IMR-90 (cell line): ENCODE data around the gene FMN1. TPM values are rescaled to one million over a fixed set of nuclear protein-coding genes. Genes with fewer than 3 reads are reported as not detected.

Experiments used
- ATAC-seq: fragments of 200-7000 bp; cut with Tn5 transposase; 2 replicates; pipeline ENCODE4 v1.9.1; 2020; ENCODE audit warnings: low read depth, mild to moderate bottlenecking, moderate library complexity
- BruUV-seq: library from RNA; stranded (reverse); fragments of 400-500 nt; replicated peaks from 2 replicates; lab custom pipeline; 2021; lab: Mats Ljungman, UMichigan
- CTCF ChIA-PET: fragments of 300-600 bp; formaldehyde crosslinking; extraction: SDS; loops from one replicate; lab custom pipeline; 2021; ENCODE audit warnings: antibody characterized with exemption; lab: Yijun Ruan, JAX
- POLR2A ChIA-PET: fragments of 300-600 bp; sonication (Branson Sonifier 250); formaldehyde crosslinking; loops from one replicate; lab custom pipeline; 2022; ENCODE audit warnings: antibody characterized with exemption; ENCODE audit not compliant: unreplicated experiment; lab: Charles Lee
- DNase-seq: peaks from one replicate; pipeline ENCODE4 v3.0.0; 2013
- H2AFZ ChIP-seq: replicated peaks from 2 replicates; pipeline ENCODE3; 2013; ENCODE audit warnings: low read length, mild to moderate bottlenecking; ENCODE audit not compliant: poor library complexity
- H2AK5ac ChIP-seq: 2 replicates; pipeline ENCODE4 v1.6.1; 2013; ENCODE audit warnings: low read depth, low read length, inconsistent platforms
- H2AK9ac ChIP-seq: replicated peaks from 2 replicates; pipeline ENCODE3; 2013; ENCODE audit warnings: mild to moderate bottlenecking, low read depth, low read length, moderate library complexity; ENCODE audit not compliant: poor library complexity
- H2BK120ac ChIP-seq: 2 replicates; pipeline ENCODE4 v1.6.1; 2013; ENCODE audit warnings: low read depth, low read length, inconsistent platforms
- H2BK15ac ChIP-seq: 3 replicates; pipeline ENCODE4 v1.6.1; 2013; ENCODE audit warnings: low read depth, low read length, inconsistent platforms
- H2BK20ac ChIP-seq: 2 replicates; pipeline ENCODE4 v1.6.1; 2013; ENCODE audit warnings: low read depth, mild to moderate bottlenecking, inconsistent platforms, low read length, moderate library complexity
- H2BK5ac ChIP-seq: 2 replicates; pipeline ENCODE4 v1.6.1; 2013; ENCODE audit warnings: mild to moderate bottlenecking, low read depth, low read length, inconsistent platforms; ENCODE audit not compliant: poor library complexity, severe bottlenecking
- H3K14ac ChIP-seq: replicated peaks from 2 replicates; pipeline ENCODE4 v1.6.1; 2013; ENCODE audit warnings: low read depth, low read length, inconsistent platforms
- H3K18ac ChIP-seq: 2 replicates; pipeline ENCODE4 v1.6.1; 2013; ENCODE audit warnings: low read depth, low read length, control low read depth
- H3K23ac ChIP-seq: 2 replicates; pipeline ENCODE4 v1.6.1; 2013; ENCODE audit warnings: low read depth, low read length, inconsistent platforms
- H3K27ac ChIP-seq: 2 replicates; pipeline ENCODE4 v1.5.1; 2013; ENCODE audit warnings: mild to moderate bottlenecking, control low read depth, low read length; ENCODE audit not compliant: insufficient read depth
- H3K27me3 ChIP-seq: 2 replicates; pipeline ENCODE4 v1.6.1; 2013; ENCODE audit warnings: low read length; ENCODE audit not compliant: control insufficient read depth, insufficient read depth
- H3K36me3 ChIP-seq: 2 replicates; pipeline ENCODE4 v1.6.1; 2013; ENCODE audit warnings: low read length, mixed read lengths; ENCODE audit not compliant: control insufficient read depth, insufficient read depth
- H3K4ac ChIP-seq: 2 replicates; pipeline ENCODE4 v1.6.1; 2013; ENCODE audit warnings: low read depth, low read length, inconsistent platforms
- H3K4me1 ChIP-seq: 2 replicates; pipeline ENCODE4 v1.6.1; 2013; ENCODE audit warnings: low read length, mixed read lengths; ENCODE audit not compliant: control insufficient read depth, insufficient read depth
- H3K4me2 ChIP-seq: 2 replicates; pipeline ENCODE4 v1.6.1; 2013; ENCODE audit warnings: low read depth, mild to moderate bottlenecking, control low read depth, low read length, moderate library complexity
- H3K4me3 ChIP-seq: 2 replicates; pipeline ENCODE4 v1.5.1; 2013; ENCODE audit warnings: low read depth, mild to moderate bottlenecking, control low read depth, low read length, moderate library complexity; ENCODE audit not compliant: insufficient read depth
- H3K56ac ChIP-seq: 2 replicates; pipeline ENCODE4 v1.6.1; 2013; ENCODE audit warnings: low read length, inconsistent platforms; ENCODE audit not compliant: insufficient read depth; ENCODE audit errors: extremely low read depth
- H3K79me1 ChIP-seq, 2 experiments: 2 replicates each; pipeline ENCODE4 v1.6.1; 2013; ENCODE audit warnings: low read length in 2 of 2, inconsistent platforms in 1 of 2, low read depth in 1 of 2
- H3K9ac ChIP-seq: 2 replicates; pipeline ENCODE4 v1.6.1; 2013; ENCODE audit warnings: low read depth, low read length, control low read depth
- H3K9me1 ChIP-seq: 2 replicates; pipeline ENCODE4 v1.6.1; 2013; ENCODE audit warnings: low read length, inconsistent platforms; ENCODE audit not compliant: insufficient read depth
- H3K9me3 ChIP-seq: 2 replicates; pipeline ENCODE4 v1.6.1; 2013; ENCODE audit warnings: low read length; ENCODE audit not compliant: control insufficient read depth, insufficient read depth
- H4K20me1 ChIP-seq: 2 replicates; pipeline ENCODE4 v1.6.1; 2013; ENCODE audit warnings: low read length, inconsistent platforms; ENCODE audit not compliant: insufficient read depth
- H4K5ac ChIP-seq: 2 replicates; pipeline ENCODE4 v1.6.1; 2013; ENCODE audit warnings: mild to moderate bottlenecking, low read depth, low read length, control low read depth
- H4K8ac ChIP-seq, 2 experiments: 2 replicates each; pipeline ENCODE4 v1.6.1; 2013; ENCODE audit warnings: low read depth in 2 of 2, low read length in 2 of 2, control low read depth in 1 of 2, inconsistent platforms in 1 of 2
- H4K91ac ChIP-seq: 2 replicates; pipeline ENCODE4 v1.6.1; 2013; ENCODE audit warnings: low read depth, low read length, inconsistent platforms; ENCODE audit not compliant: insufficient read depth
- BHLHE40 ChIP-seq: fragments of 150-350 bp; IDR thresholded peaks from 2 replicates; pipeline ENCODE4 v1.6.1; 2016; ENCODE audit warnings: mild to moderate bottlenecking, low read depth, low read length
- CEBPB ChIP-seq: IDR thresholded peaks from 2 replicates; pipeline ENCODE4 v1.6.1; 2012; ENCODE audit warnings: low read depth, low read length, improper control_type of control experiment
- CHD1 ChIP-seq: IDR thresholded peaks from 2 replicates; pipeline ENCODE4 v1.6.1; 2012; ENCODE audit warnings: low read depth, low read length, improper control_type of control experiment
- FOS ChIP-seq: fragments of 150-350 bp; IDR thresholded peaks from 2 replicates; pipeline ENCODE4 v1.6.1; 2016; ENCODE audit warnings: low read depth, low read length
- MAZ ChIP-seq: IDR thresholded peaks from 2 replicates; pipeline ENCODE4 v1.6.1; 2012; ENCODE audit warnings: low read depth, mild to moderate bottlenecking, low read length, improper control_type of control experiment, moderate library complexity, borderline replicate concordance
- MXI1 ChIP-seq: IDR thresholded peaks from 2 replicates; pipeline ENCODE4 v1.6.1; 2012; ENCODE audit warnings: low read depth, mild to moderate bottlenecking, low read length, moderate library complexity, borderline replicate concordance
- NFE2L2 ChIP-seq: fragments of 150-350 bp; IDR thresholded peaks from 2 replicates; pipeline ENCODE4 v1.6.1; 2016; ENCODE audit warnings: low read depth, mild to moderate bottlenecking, low read length
- POLR2A ChIP-seq: IDR thresholded peaks from 2 replicates; pipeline ENCODE4 v1.6.1; 2012; ENCODE audit warnings: mild to moderate bottlenecking, low read depth, low read length
- RAD21 ChIP-seq: IDR thresholded peaks from 2 replicates; pipeline ENCODE4 v1.6.1; 2012; ENCODE audit warnings: low read length, improper control_type of control experiment
- RCOR1 ChIP-seq: IDR thresholded peaks from 2 replicates; pipeline ENCODE4 v1.6.1; 2012; ENCODE audit warnings: mild to moderate bottlenecking, low read length, improper control_type of control experiment; ENCODE audit not compliant: insufficient replicate concordance
- RFX5 ChIP-seq: IDR thresholded peaks from 2 replicates; pipeline ENCODE4 v1.8.0; 2012; ENCODE audit warnings: low read depth, mild to moderate bottlenecking, low read length, moderate library complexity
- SMC3 ChIP-seq: fragments of 150-350 bp; IDR thresholded peaks from 2 replicates; pipeline ENCODE4 v1.6.1; 2016; ENCODE audit warnings: low read depth, mild to moderate bottlenecking, antibody characterized with exemption, low read length, moderate library complexity
- WGBS, 2 experiments: methylation state at CpG; one replicate each; pipeline versions ENCODE4 v1.1.5 to v1.1.7; 2013; ENCODE audit warnings: missing lambda C conversion rate in 2 of 2; ENCODE audit not compliant: insufficient read length in 1 of 2; ENCODE audit errors: extremely low coverage in 2 of 2; 5-methylcytosine and 5-hydroxymethylcytosine counted together
- dilution Hi-C: fragments of 300-500 bp; cut with HindIII; formaldehyde crosslinking; loops from one replicate; pipeline ENCODE4 v1.14.3; 2018; ENCODE audit warnings: low sequenced_read_pairs; ENCODE audit not compliant: unreplicated experiment
- in situ Hi-C: fragments of 300-500 bp; cut with MboI; formaldehyde crosslinking; loops from 3 replicates; pipeline ENCODE4 v1.14.3; 2019; ENCODE audit warnings: low sequenced_read_pairs, inconsistent platforms, mixed read lengths
- intact Hi-C: fragments of 100-400 bp; cut with micrococcal nuclease; formaldehyde crosslinking; loops from 2 replicates; pipeline ENCODE4 v1.10.0; 2022
- polyA plus RNA-seq, 3 experiments: library from polyadenylated mRNA; depleted of rRNA; stranded (reverse); fragments of >200 nt; gene quantifications; 2 replicates each; pipeline ENCODE4 v1.2.3, GENCODE V29; 2012; ENCODE audit warnings: low replicate concordance in 1 of 3
- total RNA-seq: library from RNA; depleted of rRNA; stranded (reverse); fragments of >200 nt; gene quantifications from 2 replicates; pipeline ENCODE4 v1.2.3, GENCODE V29; 2012
- TF ChIP-seq, protein P1 (sequence below): fragments of 150-350 bp; IDR thresholded peaks from 2 replicates; pipeline ENCODE4 v1.6.1; 2016; ENCODE audit warnings: low read depth, mild to moderate bottlenecking, low read length, moderate library complexity, borderline replicate concordance
- TF ChIP-seq, protein P2 (sequence below): conservative IDR thresholded peaks from 2 replicates; pipeline ENCODE4 v1.5.1; 2012; ENCODE audit warnings: mild to moderate bottlenecking, low read depth, low read length, improper control_type of control experiment
- TF ChIP-seq, protein P3 (sequence below): fragments of 150-350 bp; IDR thresholded peaks from 2 replicates; pipeline ENCODE4 v1.6.1; 2017; ENCODE audit warnings: mild to moderate bottlenecking, antibody characterized with exemption, low read length, low read depth

FMN1 gene
- total and polyA plus RNA-seq, 2 of the 4 experiments (the other 2 are of a cell fraction): 7.3 to 17.6 TPM

DNA sequence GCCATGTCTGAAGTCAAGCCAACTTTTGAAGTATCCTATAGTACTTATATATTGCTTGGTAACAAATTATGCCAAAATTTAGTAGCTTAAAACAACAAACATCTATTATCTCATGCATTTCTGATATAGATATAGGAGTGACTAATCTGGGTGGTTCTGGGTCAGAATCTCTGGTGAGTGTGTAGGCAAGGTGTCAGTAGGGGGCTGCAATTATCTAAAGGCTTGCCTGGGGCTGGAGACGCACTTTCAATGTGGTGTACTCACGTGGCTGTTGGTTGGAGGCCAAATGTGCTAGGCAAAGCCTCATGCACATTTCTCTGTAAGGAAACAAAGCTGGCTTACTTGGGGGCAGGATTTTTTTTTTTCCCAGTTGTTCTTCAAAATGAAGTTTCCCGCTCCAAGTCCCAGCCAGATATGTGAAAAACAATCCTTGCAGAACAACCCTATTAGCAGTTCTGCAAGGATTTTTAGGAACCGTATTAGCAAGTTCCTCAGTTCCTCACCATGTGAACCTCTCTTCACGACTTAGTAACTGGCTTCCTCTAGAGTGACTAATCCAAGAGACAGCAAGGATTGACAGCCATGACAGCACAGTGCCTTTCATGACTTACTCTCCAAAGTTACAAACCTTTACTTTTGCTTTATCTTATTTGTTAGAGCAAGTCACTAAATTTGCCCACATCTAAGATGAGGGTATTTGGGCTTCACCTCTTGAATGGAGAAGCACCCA is 450.9 kb downstream of the FMN1 start:
- DNase-seq (no peak), ATAC-seq (no peak)
- no peak overlapping the region for H3K4me3 ChIP-seq
- H2AK5ac ChIP-seq: no peak overlapping the region
- H3K18ac ChIP-seq: no peak overlapping the region; the same call in 1 of the 2 replicates
- H3K27ac ChIP-seq: no peak overlapping the region
- H3K9me1 ChIP-seq: no peaks in the 10 kb centered on the region
- H3K9ac ChIP-seq: no peak overlapping the region
- H2BK5ac ChIP-seq: no peak overlapping the region
- no peak overlapping the region for H2BK15ac ChIP-seq
- peaks cover 1% of the 10 kb centered on the region for H3K36me3 ChIP-seq
- peaks cover 2% of the 10 kb centered on the region; the same call in 1 of the 2 replicates for H3K9me3 ChIP-seq
- dilution Hi-C loops (no loop called here), intact Hi-C loops (no loop called here), in situ Hi-C loops (no loop called here)
- H2BK120ac ChIP-seq: no peak overlapping the region
- no peak overlapping the region for H3K14ac ChIP-seq
- CTCF ChIA-PET: no interaction called here
- no peak overlapping the region for H2BK20ac ChIP-seq
- peaks cover 0 to 7% of the 10 kb centered on the region in 2 experiments; a peak in 2 of 4 replicates for H3K79me1 ChIP-seq
- H2AK9ac ChIP-seq: no peak overlapping the region
- H3K27me3 ChIP-seq: no peaks in the 10 kb centered on the region
- H3K4ac ChIP-seq: no peak overlapping the region
- no TSS peak for BruUV-seq
- H3K4me2 ChIP-seq: no peak overlapping the region
- H4K8ac ChIP-seq: no peak overlapping the region
- POLR2A ChIA-PET: interaction anchor here (0.5 to 0.6 kb wide), 2 partner anchors 19 to 1198 kb away, joined by 3 read pairs; no protein-coding TSS in a partner anchor
- no peak overlapping the region for H4K5ac ChIP-seq
- no peak overlapping the region for H2AFZ ChIP-seq
- no CpG with 5 or more reads among the region's 5 CpGs for WGBS, 2 experiments
- H3K4me1 ChIP-seq: no peaks in the 10 kb centered on the region; the same call in 1 of the 2 replicates
- H3K23ac ChIP-seq: no peak overlapping the region
- H3K56ac ChIP-seq: no peak overlapping the region
- no peaks in the 10 kb centered on the region; the same call in 1 of the 2 replicates for H4K20me1 ChIP-seq
- H4K91ac ChIP-seq: no peak overlapping the region
- TF ChIP-seq RCOR1: no peak
- no peak for TF ChIP-seq BHLHE40
- TF ChIP-seq RAD21: no peak
- TF ChIP-seq FOS: no peak
- TF ChIP-seq MAZ: no peak
- TF ChIP-seq, protein P1, sequence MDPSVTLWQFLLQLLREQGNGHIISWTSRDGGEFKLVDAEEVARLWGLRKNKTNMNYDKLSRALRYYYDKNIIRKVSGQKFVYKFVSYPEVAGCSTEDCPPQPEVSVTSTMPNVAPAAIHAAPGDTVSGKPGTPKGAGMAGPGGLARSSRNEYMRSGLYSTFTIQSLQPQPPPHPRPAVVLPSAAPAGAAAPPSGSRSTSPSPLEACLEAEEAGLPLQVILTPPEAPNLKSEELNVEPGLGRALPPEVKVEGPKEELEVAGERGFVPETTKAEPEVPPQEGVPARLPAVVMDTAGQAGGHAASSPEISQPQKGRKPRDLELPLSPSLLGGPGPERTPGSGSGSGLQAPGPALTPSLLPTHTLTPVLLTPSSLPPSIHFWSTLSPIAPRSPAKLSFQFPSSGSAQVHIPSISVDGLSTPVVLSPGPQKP: no peak
- TF ChIP-seq RFX5: no peak
- TF ChIP-seq POLR2A: no peak
- no peak for TF ChIP-seq NFE2L2
- no peak for TF ChIP-seq CHD1
- TF ChIP-seq, protein P2, sequence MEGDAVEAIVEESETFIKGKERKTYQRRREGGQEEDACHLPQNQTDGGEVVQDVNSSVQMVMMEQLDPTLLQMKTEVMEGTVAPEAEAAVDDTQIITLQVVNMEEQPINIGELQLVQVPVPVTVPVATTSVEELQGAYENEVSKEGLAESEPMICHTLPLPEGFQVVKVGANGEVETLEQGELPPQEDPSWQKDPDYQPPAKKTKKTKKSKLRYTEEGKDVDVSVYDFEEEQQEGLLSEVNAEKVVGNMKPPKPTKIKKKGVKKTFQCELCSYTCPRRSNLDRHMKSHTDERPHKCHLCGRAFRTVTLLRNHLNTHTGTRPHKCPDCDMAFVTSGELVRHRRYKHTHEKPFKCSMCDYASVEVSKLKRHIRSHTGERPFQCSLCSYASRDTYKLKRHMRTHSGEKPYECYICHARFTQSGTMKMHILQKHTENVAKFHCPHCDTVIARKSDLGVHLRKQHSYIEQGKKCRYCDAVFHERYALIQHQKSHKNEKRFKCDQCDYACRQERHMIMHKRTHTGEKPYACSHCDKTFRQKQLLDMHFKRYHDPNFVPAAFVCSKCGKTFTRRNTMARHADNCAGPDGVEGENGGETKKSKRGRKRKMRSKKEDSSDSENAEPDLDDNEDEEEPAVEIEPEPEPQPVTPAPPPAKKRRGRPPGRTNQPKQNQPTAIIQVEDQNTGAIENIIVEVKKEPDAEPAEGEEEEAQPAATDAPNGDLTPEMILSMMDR: no peak
- no peak for TF ChIP-seq CEBPB
- TF ChIP-seq SMC3: no peak
- TF ChIP-seq, protein P3, sequence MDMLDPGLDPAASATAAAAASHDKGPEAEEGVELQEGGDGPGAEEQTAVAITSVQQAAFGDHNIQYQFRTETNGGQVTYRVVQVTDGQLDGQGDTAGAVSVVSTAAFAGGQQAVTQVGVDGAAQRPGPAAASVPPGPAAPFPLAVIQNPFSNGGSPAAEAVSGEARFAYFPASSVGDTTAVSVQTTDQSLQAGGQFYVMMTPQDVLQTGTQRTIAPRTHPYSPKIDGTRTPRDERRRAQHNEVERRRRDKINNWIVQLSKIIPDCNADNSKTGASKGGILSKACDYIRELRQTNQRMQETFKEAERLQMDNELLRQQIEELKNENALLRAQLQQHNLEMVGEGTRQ: no peak
- TF ChIP-seq MXI1: no peak
